ENCODE results near the gene ARHGEF9. TPM values are rescaled to one million over a fixed set of nuclear protein-coding genes. Genes with fewer than 3 reads are reported as not detected.

Gene ARHGEF9
- total RNA-seq, 5 donors from 2014 or later (not counting 1 experiment from before 2014, with no cell fraction given): 23.7 to 27.4 (median 27.2) TPM

DNA sequence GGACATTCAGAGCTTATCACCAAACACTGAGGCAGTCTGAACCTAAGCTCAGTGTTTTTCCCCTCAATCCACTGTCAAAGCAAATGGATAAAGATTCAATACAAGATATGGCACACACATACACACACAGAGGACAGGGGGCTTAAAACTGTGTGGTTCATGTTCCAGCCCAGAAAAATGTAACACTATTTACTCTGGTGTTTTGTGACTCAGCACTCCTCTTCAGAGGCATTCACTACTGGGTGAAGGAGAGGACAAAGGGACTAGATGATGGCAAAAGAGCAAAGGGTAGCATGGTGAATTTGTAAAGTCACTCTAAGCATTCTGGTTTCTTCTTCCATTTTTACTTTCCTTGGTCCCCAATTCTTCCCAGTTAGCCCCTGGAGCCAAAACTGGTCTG, 120.3 kb downstream of the ARHGEF9 start:
- no peak for DNase-seq
- Histone ChIP-seq H3K27ac (ENCODE audit: low read length) (no peak overlapping the region), H3K36me3 (ENCODE audit: control insufficient read depth in 2 of 2, extremely low read depth in 1 of 2, insufficient read depth in 1 of 2, low read length in 1 of 2) (peaks cover 0 to 17% of the 10 kb centered on the region in 2 donors), H3K27me3 (replicated peaks in 1 of 2; ENCODE audit: control insufficient read depth in 2 of 2, extremely low read depth in 1 of 2, insufficient read depth in 2 of 2, low read length in 1 of 2) (no peaks in the 10 kb centered on the region), H3K4me3 (ENCODE audit: control insufficient read depth in 1 of 2, extremely low read depth in 1 of 2, low read length in 1 of 2) (no peak overlapping the region), H3K4me1 (ENCODE audit: control insufficient read depth in 1 of 2, extremely low read depth in 1 of 2, insufficient read depth in 2 of 2, low read length in 2 of 2) (no peaks in the 10 kb centered on the region), H3K9me3 (no peaks in the 10 kb centered on the region)
- H3K4me1 Mint-ChIP-seq: no peaks in the 10 kb centered on the region
- CTCF ChIA-PET: no interaction called here
- peaks cover 0 to 10% of the 10 kb centered on the region in 2 donors for H3K27me3 Mint-ChIP-seq
- H3K36me3 Mint-ChIP-seq: peaks cover 52% of the 10 kb centered on the region
- no peaks in the 10 kb centered on the region for H3K9me3 Mint-ChIP-seq
- POLR2A ChIA-PET: no interaction called here
- H3K27ac Mint-ChIP-seq: no peak overlapping the region
- no peak overlapping the region for H3K4me3 Mint-ChIP-seq
- ATAC-seq (replicated peaks in 1 of 4): no peak

DNA sequence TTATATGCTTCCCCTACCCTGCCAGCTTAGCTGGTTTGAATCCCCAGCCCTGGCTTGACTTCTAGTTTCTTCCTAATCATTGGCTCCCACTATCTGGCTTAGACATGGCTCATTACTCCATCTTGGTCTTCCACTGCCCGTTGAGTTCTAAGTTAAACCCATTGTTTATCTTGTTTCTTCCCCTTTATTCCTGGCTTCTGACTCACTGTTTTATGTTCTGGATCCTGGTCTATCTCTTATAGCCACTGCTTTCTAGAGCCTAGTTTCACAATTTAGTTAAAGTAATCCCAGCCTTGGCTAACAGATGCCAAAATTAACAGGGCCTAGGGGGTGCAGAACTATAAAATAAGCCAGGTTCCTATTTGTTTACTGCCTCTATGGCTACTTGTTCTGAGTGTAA, 120.9 kb downstream of the ARHGEF9 start:
- CTCF ChIA-PET: no interaction called here
- Mint-ChIP-seq H3K9me3 (no peaks in the 10 kb centered on the region), H3K27ac (no peak overlapping the region), H3K4me3 (no peak overlapping the region), H3K27me3 (peaks cover 0 to 10% of the 10 kb centered on the region in 2 donors), H3K36me3 (peaks cover 48% of the 10 kb centered on the region), H3K4me1 (no peaks in the 10 kb centered on the region)
- Histone ChIP-seq H3K27ac (ENCODE audit: low read length) (no peak overlapping the region), H3K36me3 (ENCODE audit: control insufficient read depth in 2 of 2, extremely low read depth in 1 of 2, insufficient read depth in 1 of 2, low read length in 1 of 2) (peaks cover 0 to 18% of the 10 kb centered on the region in 2 donors), H3K4me3 (ENCODE audit: control insufficient read depth in 1 of 2, extremely low read depth in 1 of 2, low read length in 1 of 2) (no peak overlapping the region), H3K27me3 (replicated peaks in 1 of 2; ENCODE audit: control insufficient read depth in 2 of 2, extremely low read depth in 1 of 2, insufficient read depth in 2 of 2, low read length in 1 of 2) (no peaks in the 10 kb centered on the region), H3K4me1 (ENCODE audit: control insufficient read depth in 1 of 2, extremely low read depth in 1 of 2, insufficient read depth in 2 of 2, low read length in 2 of 2) (no peaks in the 10 kb centered on the region), H3K9me3 (no peaks in the 10 kb centered on the region)
- POLR2A ChIA-PET: no interaction called here
- DNase-seq (no peak), ATAC-seq (replicated peaks in 1 of 4) (no peak)
- no CpG with 5 or more reads among the region's 1 CpG for WGBS (ENCODE audit: insufficient coverage)

DNA sequence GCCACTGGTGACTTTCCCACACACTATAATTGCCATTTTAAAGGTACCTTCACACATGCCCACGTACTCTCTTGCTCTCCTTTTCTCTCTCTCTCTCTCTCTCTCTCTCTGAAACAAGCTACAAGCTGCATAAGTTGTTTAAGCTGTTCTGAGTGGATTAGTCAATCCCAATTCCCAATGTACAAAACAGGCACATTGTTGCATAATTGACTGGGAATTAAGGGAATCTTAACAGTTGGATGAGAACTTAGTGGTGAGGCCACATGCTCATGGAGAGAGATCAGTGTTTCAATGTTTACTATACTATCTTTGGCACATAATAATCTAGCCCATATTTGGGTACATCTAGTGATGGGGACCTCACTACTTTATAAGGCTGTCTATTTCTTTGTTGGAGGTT, 123.3 kb downstream of the ARHGEF9 start:
- no CpG with 5 or more reads among the region's 1 CpG for WGBS (ENCODE audit: insufficient coverage)
- ChIA-PET POLR2A (interaction anchor here in 1 of 2 donors (0.6 kb wide), 1 partner anchor 469 kb away, joined by 3 read pairs; no protein-coding TSS in a partner anchor), CTCF (no interaction called here)
- no peak overlapping the region for H3K27ac Mint-ChIP-seq
- Histone ChIP-seq H3K27me3 (replicated peaks in 1 of 2; ENCODE audit: control insufficient read depth in 2 of 2, extremely low read depth in 1 of 2, insufficient read depth in 2 of 2, low read length in 1 of 2) (no peaks in the 10 kb centered on the region), H3K9me3 (no peaks in the 10 kb centered on the region), H3K36me3 (ENCODE audit: control insufficient read depth in 2 of 2, extremely low read depth in 1 of 2, insufficient read depth in 1 of 2, low read length in 1 of 2) (peaks cover 0 to 17% of the 10 kb centered on the region in 2 donors), H3K4me3 (ENCODE audit: control insufficient read depth in 1 of 2, extremely low read depth in 1 of 2, low read length in 1 of 2) (no peak overlapping the region), H3K27ac (ENCODE audit: low read length) (no peak overlapping the region), H3K4me1 (ENCODE audit: control insufficient read depth in 1 of 2, extremely low read depth in 1 of 2, insufficient read depth in 2 of 2, low read length in 2 of 2) (no peaks in the 10 kb centered on the region)
- no peaks in the 10 kb centered on the region for H3K4me1 Mint-ChIP-seq
- peaks cover 0 to 10% of the 10 kb centered on the region in 2 donors for H3K27me3 Mint-ChIP-seq
- peaks cover 50% of the 10 kb centered on the region for H3K36me3 Mint-ChIP-seq
- H3K9me3 Mint-ChIP-seq: no peaks in the 10 kb centered on the region
- H3K4me3 Mint-ChIP-seq: no peak overlapping the region
- ATAC-seq (replicated peaks in 1 of 4): no peak
- no peak for DNase-seq

DNA sequence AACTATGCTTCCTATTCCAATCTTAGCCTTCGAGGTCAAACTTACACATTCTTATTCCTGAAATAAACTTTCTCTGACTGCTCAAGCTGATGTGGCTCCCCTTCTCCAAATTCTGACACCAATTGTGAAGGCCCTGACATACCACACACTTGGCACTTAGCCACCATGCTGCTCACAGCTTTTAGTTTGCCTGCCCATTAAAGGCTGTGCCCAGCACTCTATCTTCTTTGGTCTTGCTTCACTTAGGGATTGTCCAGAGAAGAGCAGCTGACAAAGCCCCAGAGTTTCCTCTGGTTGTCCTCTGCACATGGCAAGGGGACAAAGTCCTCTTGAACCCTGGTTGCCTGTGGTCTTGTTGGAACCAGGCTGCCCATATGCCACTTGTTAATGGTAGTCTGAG, 126.1 kb downstream of the ARHGEF9 start:
- CTCF ChIA-PET: no interaction called here
- Histone ChIP-seq H3K27me3 (replicated peaks in 1 of 2; ENCODE audit: control insufficient read depth in 2 of 2, extremely low read depth in 1 of 2, insufficient read depth in 2 of 2, low read length in 1 of 2) (no peaks in the 10 kb centered on the region), H3K27ac (ENCODE audit: low read length) (no peak overlapping the region), H3K36me3 (ENCODE audit: control insufficient read depth in 2 of 2, extremely low read depth in 1 of 2, insufficient read depth in 1 of 2, low read length in 1 of 2) (peaks cover 0 to 14% of the 10 kb centered on the region in 2 donors), H3K4me3 (ENCODE audit: control insufficient read depth in 1 of 2, extremely low read depth in 1 of 2, low read length in 1 of 2) (no peak overlapping the region), H3K9me3 (no peaks in the 10 kb centered on the region), H3K4me1 (ENCODE audit: control insufficient read depth in 1 of 2, extremely low read depth in 1 of 2, insufficient read depth in 2 of 2, low read length in 2 of 2) (no peaks in the 10 kb centered on the region)
- POLR2A ChIA-PET: no interaction called here
- Mint-ChIP-seq H3K27ac (no peak overlapping the region), H3K36me3 (peaks cover 45% of the 10 kb centered on the region), H3K9me3 (no peaks in the 10 kb centered on the region), H3K27me3 (peaks cover 0 to 10% of the 10 kb centered on the region in 2 donors), H3K4me3 (no peak overlapping the region), H3K4me1 (no peaks in the 10 kb centered on the region)
- ATAC-seq (replicated peaks in 1 of 4) (no peak), DNase-seq (no peak)
- WGBS (ENCODE audit: insufficient coverage): no CpG with 5 or more reads among the region's 1 CpG

DNA sequence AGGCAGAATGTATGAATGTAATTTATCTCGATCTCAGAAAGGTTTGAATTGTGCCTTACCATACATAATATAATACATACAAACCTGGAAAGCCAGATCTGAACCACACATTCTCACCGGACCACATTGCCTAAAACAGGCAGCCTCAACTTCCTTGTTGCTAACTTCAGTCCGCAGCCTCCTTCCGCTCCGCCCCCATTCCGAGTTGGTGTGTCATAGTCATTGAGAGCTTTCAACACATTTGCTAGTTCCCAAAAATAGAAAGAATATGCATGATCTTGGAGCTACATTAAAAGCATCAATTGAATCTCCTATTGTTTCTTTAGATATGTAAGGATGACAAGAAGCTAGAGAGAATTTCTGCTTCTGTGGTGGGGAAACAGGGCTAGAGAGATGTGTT, 127.2 kb downstream of the ARHGEF9 start:
- CTCF ChIA-PET: no interaction called here

DNA sequence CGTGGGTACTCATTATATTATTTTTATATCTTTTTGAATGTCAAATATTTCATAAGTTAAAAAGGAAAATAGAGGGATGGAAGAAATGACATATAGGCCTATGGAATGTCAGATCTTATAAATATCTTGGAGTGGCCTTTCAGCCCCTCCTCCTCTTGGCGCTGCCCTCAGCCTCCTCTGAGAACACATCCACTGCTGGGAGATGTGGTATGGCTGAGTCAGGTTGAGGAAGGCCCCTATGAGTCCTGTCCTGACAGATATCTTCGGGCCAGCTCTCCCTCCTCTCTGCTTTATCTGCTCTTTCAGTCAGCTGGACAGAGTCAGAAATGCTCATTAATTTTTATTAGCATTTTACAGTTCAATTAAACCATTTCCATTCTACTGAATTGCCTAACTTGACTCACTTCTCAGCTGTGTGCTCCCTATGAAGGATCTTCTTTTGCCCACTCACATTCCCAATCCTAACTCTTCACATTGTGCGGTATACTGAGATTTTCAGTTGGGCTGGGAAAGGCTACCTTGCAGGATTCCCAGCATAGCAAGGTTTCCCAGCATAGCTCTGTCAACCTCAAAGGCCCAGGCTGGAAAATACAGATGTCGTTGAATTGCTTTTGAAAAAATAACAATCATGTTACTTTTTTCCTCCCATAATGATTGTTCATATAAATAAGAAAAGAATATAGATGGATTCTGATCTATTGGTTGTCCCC, 128.0 kb downstream of the ARHGEF9 start:
- peaks cover 0 to 7% of the 10 kb centered on the region in 2 donors for H3K27me3 Mint-ChIP-seq

More for the DNA sequence above, 127.2 kb downstream of the ARHGEF9 start:
- 100% methylated on average over 2 of the region's 6 CpGs for WGBS (ENCODE audit: insufficient coverage)
- Mint-ChIP-seq H3K9me3 (no peaks in the 10 kb centered on the region), H3K4me3 (no peak overlapping the region), H3K36me3 (peaks cover 51% of the 10 kb centered on the region), H3K4me1 (no peaks in the 10 kb centered on the region), H3K27me3 (peaks cover 0 to 7% of the 10 kb centered on the region in 2 donors), H3K27ac (no peak overlapping the region)
- no peak for ATAC-seq (replicated peaks in 1 of 4)
- H3K9me3 ChIP-seq: no peaks in the 10 kb centered on the region
- no peak overlapping the region for H3K27ac ChIP-seq (ENCODE audit: low read length)
- POLR2A ChIA-PET: no interaction called here
- no peaks in the 10 kb centered on the region for H3K4me1 ChIP-seq (ENCODE audit: control insufficient read depth in 1 of 2, extremely low read depth in 1 of 2, insufficient read depth in 2 of 2, low read length in 2 of 2)
- peaks cover 0 to 14% of the 10 kb centered on the region in 2 donors for H3K36me3 ChIP-seq (ENCODE audit: control insufficient read depth in 2 of 2, extremely low read depth in 1 of 2, insufficient read depth in 1 of 2, low read length in 1 of 2)
- H3K27me3 ChIP-seq (replicated peaks in 1 of 2; ENCODE audit: control insufficient read depth in 2 of 2, extremely low read depth in 1 of 2, insufficient read depth in 2 of 2, low read length in 1 of 2): no peaks in the 10 kb centered on the region
- DNase-seq: no peak
- H3K4me3 ChIP-seq (ENCODE audit: control insufficient read depth in 1 of 2, extremely low read depth in 1 of 2, low read length in 1 of 2): no peak overlapping the region

More for the DNA sequence above, 128.0 kb downstream of the ARHGEF9 start:
- Mint-ChIP-seq H3K4me1 (no peaks in the 10 kb centered on the region), H3K27ac (no peak overlapping the region), H3K9me3 (no peaks in the 10 kb centered on the region), H3K4me3 (no peak overlapping the region), H3K36me3 (peaks cover 55% of the 10 kb centered on the region)
- DNase-seq (no peak), ATAC-seq (replicated peaks in 1 of 4) (no peak)
- Histone ChIP-seq H3K36me3 (ENCODE audit: control insufficient read depth in 2 of 2, extremely low read depth in 1 of 2, insufficient read depth in 1 of 2, low read length in 1 of 2) (peaks cover 0 to 18% of the 10 kb centered on the region in 2 donors), H3K4me1 (ENCODE audit: control insufficient read depth in 1 of 2, extremely low read depth in 1 of 2, insufficient read depth in 2 of 2, low read length in 2 of 2) (no peaks in the 10 kb centered on the region), H3K9me3 (no peaks in the 10 kb centered on the region), H3K27ac (ENCODE audit: low read length) (no peak overlapping the region), H3K27me3 (replicated peaks in 1 of 2; ENCODE audit: control insufficient read depth in 2 of 2, extremely low read depth in 1 of 2, insufficient read depth in 2 of 2, low read length in 1 of 2) (no peaks in the 10 kb centered on the region), H3K4me3 (ENCODE audit: control insufficient read depth in 1 of 2, extremely low read depth in 1 of 2, low read length in 1 of 2) (no peak overlapping the region)
- WGBS (ENCODE audit: insufficient coverage): 100% methylated on average over 1 of the region's 5 CpGs
- POLR2A ChIA-PET: no interaction called here
- CTCF ChIA-PET: no interaction called here

All from T-cell (primary cell).